Activated CD8-positive, alpha-beta memory T cell treated with anti-CD3 and anti-CD28 coated beads for 4 hours (primary cell): Measurements from ENCODE around the gene CTIF.
A peak's percentile ranks its signal among the peaks of the same experiment; 100 is the strongest.

Experiments
- DNase-seq, 2 donors: peaks; one replicate each; pipeline ENCODE4 v3.0.0-alpha.2; 2020; ENCODE audit warnings: low read depth in 2 of 2

CTIF gene

DNA sequence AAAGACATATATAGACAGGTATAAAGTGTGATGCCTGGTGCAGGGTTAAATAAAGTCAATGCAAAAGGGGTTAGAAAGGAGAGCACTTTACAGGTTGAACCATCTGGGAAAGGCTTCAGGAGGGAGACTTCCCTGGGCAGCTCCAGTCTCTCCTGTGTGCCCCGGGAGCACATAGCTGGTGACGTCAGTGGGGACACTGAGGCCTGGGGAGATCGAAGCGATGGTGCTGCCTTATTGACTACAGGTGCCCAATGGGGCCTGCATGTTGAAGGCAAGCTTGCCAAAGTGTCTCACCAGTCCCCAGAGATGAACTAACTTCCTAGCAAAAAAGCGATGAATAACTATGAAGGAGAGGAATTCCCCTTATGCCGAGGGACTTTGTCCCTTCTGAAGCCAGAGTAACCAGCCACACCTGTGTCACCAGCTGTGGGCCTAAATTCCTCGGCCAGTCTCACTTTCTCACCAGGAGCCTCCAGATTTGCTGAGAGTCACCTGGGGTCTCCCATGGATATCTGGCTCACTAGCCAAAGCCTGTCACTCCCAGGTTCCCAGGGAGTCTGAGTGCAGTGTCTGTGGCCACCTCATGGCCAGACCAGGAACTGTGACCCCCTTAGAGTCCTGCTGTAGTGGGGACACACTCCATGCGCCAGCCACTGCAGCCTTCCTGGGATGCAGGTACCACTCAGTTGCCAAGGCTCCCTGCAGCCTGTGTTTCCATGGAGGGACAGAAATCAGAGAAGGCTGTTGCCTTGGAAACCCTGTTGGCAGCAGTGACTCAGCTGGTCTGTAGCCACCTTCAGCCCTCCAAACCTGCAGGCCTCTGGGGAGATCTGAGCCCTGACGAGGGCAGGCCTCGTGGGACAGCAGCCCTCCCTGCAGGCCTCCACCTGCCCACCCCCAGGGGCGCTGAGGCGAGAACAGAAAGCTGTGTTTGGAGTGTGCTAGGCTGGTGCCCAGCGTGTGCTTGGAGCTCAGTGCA lies 128.7 kb downstream of the CTIF start:
- no peak for DNase-seq

DNA sequence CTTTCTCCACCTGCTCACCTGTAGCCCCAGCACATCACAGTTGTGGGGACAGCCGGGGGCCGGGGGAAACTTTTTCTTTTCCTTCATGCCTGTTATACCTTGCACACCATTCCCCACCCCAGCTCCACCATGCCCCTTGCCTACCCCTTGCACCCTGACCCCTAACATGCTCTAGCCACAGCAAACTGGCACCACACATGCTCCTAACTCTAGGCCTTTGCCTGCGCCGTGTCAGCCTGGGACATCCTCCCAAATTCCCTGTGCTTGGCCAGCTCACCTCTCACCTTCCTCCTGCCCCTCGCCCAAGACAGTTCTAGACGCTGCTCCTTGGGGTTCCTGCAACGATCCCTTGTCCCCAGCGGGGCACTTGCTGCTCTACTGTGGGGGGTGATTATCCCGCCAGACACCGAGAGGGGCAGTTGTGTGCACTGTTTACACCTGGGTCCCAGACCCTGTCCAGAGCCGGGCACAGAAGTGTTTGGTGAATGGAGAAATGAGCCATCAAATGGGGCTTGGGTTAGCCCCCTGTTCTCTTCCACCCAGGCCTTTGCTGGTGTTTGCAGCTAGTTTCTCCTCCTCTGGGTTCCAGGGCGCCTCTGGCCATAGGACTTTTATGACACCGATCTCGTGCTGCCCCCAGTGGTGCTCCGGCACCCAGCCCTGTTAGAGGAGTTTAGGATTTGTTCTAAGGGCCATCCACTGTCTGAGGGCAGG lies 129.8 kb downstream of the CTIF start:
- DNase-seq: no peak

DNA sequence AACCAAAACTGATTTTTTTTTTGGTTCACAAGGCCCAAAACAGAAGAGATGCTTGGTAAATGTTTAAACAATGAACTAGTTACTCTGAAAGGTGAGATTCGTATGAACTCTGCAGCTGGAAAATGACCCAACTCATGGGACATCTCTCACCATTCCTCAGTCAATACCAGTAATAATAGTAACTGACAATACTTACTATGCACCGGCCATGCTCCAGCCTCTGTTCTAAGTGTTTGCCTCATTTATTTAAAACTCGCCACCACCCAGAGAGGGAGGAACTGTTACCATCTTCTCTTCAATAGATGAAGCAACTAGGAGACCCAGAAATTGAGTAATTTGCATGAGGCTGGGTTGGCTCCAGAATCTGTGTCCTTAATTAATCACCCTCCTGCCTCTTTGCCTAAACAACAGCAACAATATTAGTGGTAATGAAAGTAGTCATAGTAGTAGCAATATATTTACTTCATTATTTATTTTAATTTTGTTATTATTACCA lies 130.4 kb downstream of the CTIF start:
- DNase-seq: no peak

DNA sequence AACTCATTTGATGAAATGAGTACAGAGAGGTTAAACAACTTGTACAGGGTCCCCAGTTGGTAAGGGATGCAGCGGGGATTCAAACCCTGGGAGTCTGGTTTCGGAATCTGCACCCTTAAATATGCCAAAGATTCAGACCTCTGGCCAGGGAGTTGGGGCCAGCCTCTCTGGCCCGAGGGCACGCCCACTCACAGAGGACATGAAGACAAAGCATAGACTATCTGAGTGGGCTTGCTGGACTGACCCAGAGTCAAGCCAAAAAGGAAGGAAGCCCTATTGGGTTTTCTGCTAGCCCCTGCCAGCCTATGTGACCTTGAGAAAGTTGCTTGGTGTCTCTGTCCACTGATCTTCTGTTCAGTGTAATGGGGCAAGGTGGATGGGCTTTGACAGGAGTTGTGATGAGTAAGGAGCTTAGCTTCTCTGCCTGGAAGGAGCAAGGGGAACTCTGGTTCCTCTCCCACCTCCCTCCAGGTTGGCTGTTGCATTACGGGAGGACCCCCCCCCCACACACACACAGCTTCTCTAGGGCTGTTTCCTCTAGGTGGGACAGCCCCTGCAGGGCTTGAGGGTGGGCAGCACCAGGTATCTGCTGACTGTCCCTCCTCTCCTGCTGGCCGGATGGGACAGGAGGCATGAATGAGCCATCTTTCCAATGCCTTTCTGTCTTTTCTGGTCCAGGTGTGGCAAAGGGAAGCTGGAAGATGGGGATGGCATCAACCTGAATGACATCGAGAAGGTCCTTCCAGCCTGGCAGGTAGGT lies 131.3 kb downstream of the CTIF start:
- no peak for DNase-seq

DNA sequence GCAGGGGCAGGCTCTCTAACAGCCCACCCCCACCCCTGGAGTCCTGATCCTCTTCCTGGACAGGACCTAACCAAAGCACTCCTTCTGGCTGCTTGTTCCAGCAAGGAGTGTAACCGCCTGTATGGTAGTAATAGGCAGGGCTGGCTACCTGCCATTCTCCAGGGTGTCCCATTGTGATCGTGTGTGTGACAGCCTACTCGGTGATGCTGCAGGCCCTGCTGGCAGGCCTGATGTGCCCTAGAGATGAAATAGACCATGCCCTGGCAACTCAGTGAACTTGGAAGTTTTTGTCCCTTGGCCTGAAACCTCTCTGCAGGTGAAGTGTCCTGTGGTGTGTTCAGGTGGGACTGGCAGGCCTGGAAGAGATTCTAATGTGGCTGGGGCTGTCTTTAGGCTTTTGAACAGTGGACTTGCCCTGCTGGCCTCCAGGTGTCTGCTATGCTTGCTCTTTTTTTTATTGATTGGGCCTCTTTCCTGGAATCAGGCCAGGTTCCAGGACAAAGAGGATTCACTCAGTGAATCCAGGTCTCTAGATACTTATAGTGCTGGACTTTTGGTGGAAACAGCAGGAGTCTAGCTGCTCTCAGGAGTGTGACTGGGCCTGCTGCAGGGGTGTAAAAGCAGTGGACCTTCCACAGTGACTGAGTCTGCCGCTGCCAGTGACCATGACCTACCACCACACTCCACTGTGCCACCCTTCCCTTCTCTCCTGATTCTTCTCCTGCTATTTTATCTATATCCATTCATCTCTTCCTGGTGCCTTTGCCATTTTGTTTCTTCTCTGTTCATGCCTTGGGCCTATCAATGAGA lies 132.1 kb downstream of the CTIF start:
- DNase-seq: no peak

DNA sequence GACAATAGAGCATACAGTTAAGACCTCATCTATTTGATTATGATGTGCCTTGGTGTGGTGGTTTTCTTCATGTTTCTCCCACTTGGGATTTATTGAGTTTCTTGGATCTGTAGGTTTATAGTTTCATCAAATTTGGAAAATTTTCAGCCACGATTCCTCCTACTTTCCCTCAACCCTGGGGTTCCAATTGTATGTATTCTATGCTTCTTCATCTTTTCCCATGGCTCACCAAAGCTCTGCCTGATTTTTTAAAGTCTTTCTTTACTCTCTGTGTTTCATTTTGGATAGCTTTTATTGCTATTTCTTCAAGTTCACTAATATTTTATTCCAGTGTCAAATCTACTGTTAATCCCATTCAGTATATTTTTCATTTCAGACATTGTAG lies 132.7 kb downstream of the CTIF start:
- DNase-seq: no peak

DNA sequence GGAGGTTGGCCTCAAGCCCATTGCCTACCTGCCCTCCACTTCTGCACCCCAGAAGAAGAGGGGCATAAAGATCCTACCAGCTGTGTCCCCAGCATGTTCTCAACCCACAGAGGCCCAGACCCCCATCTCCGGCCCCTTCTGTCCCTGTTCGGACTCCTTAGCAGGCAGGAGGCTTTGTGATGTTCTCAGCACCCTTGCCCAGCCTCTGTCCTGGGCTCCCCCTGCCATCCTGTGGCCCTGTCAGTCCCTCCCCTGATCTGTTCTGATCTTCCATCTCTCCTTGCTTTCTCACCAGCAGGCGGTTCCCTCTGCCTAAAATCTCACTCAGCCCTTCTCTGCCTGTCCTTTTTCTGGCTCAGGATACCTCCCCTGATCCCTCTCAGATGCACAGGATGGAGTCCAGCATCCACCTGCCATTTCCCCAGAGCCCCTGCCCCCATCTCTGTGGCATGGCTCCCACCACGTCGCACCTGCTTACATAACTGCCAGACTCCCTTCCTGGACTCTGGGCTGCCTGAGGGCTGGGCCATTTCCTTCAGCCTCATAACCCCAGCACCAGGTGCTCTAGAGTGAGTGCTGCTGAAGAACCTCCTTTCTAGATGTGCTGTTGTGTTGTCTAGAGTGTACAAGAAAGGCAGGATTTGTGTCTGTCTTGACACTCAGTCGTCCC lies 134.0 kb downstream of the CTIF start:
- no peak for DNase-seq

DNA sequence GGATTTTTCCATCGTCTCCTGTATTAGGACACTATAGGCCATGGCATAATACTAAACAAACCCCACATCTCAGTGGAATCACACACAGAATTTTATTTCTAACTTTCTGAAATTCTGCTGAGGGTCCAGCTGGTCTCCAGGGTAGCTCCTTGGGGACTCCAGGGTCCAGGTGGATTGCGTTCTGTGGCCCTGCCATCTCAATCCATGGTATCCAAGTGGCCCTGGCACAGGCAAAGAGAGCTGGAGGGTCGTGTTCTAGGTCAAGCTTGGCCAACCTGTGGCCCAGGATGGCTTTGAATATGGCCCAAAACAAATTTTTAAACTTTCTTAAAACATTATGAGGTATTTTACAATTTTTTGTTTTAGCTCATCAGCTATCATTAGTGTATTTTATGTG lies 134.6 kb downstream of the CTIF start:
- no peak for DNase-seq

DNA sequence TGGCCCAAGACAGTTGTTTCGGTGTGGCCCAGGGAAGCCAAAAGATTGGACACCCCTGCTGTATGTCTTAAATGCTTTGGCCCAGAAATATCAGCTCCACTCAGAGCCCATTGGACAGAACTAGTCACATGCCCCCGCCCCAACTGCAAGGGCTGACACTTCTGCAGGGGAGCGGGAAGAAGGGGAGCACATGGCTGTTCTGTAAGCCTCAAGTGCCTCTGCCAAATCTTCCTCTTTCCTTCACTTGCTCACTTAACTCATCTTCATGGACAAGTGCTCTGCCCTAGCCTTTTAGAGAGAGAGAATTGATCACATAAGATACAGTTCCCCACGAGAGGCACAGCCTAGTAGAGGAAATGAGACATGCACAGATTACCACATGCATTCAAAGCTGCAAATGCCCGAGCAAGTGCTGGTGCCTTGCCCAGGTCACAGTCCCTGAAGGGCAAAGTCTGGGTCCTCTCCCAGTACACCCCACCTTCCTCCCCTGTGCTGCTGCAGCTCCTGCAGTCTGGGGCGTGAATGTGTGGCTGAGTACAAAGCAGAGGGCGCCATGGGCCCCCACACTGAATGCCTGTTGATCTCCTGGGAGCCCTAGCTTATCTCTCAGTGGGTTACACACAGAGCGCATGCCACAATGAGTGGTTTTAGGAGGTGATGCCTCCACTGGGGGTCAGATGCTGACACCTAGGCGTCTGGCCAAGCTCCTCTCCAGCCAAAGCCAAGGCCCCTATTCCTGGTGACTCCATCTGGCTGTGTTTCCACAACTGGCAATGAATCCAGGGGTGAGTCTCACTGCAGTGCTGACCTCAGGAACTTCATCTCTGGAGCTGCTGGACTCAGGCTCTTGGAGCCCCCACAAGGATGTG lies 135.3 kb downstream of the CTIF start:
- DNase-seq: no peak

DNA sequence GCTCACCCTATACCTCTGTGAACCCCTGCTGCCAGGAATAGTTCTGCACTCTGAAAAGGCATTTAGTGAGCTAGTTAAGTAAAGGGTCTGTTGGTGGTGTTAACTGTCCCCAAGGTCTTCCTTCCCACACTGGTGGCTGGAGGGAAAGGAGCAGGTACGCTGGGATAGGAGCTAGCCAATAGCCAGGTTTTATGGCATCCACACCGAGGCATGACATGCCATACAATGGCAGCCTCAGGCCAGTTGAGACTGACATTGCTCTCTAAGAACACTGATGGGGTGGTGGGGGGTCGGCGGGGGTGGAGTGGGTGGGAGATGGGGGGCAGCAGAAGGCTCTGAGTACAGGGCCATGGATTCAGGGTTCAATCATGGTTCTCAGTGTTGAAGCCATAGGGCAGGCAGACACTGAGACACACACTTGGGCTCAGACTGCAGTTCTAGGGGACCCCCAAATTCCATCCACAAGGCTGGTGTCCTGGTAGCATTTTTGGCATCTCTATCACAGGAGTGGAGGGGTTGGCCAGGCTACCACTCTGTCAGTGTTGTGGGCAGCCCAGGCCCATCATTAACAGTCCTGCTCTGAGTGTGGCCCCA lies 136.0 kb downstream of the CTIF start:
- DNase-seq: no peak

DNA sequence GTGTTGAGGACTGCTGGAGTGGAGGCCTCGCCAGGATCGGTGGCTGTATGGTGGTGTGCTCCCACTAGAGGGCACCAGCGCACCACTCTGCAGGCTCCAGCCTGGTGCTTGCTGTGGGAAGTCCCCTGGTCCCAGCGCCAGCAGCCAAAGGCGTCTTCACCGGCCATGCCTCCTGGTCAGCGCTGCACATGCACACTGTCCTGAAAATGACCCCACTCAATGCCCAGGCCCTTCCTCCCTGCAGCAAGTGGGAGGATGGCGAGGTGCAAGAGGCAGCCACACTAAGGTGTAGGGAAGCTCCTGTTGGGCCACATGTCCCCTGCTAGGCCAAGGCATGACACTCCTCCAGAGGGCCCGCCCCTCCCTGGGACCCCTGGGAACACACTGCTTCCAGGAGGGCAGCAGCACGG lies 136.5 kb downstream of the CTIF start:
- peak; percentile 48 to 66 for DNase-seq

DNA sequence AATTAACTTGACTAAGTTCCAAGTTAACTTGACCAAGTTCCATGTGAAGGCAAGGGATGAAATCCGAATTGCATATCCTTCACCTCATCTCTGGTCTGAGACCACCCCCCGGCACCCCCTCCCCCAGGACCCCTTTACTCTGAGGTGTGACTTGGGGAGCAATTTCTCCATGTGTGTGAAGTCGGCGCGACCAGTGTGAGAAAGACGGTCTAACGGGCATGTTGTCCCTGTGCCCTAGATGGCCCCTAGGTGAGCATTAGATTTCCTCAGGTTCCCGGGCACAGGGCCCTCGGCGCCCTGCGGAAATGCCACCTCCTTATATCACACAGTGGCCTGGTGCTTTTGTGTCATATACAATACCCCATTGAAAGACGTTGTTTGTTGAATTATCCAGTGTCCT lies 137.1 kb downstream of the CTIF start:
- no peak for DNase-seq

DNA sequence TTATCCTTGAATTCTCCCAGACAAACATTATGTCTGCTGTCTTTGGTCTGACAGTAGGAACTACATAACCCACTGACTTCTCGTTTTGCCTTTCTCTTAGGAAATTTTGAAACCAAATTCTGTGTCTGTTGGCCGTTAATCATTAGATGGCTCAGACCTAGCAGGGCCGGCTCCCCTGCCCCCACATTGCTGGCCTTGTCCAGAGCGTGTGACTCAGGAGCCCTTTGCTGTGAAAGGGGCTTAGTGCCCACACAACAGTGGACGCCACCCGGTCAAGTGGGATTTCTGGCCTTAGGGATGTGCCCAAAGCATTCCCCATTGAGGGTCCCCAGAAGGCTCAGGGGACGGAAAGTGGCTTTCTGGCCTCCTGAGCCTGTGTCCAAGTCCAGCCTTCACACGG lies 137.5 kb downstream of the CTIF start:
- DNase-seq: no peak

DNA sequence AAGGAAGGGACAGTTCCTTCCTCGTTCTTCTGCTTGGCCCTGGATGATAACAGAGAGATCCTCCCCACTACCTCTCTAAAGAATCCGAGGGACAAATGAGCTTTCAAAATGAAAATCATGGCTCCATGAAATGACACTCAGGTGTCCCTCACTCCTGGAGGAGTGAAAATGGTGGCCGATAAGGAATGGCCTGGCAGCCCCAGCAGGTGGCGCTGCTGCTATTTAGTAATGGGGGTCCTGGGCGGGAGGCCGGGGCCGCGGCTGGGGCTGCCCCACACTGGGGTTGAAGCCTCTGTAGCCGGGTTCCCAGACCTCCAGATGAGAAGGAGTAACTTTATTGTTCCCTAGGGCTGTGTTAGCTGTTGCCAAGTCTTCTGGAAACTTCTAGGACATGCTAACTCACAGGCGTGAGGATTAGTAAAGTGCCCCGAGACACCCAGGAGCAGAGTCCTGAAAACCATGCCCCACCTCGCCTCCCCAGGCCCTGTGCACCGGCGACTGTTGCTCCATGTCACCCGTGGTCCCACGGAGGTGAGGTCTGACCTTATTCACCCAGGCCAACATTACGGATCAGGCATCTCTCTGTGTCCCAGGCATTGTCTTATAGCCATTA lies 138.0 kb downstream of the CTIF start:
- peak; percentile 12 to 32 for DNase-seq

DNA sequence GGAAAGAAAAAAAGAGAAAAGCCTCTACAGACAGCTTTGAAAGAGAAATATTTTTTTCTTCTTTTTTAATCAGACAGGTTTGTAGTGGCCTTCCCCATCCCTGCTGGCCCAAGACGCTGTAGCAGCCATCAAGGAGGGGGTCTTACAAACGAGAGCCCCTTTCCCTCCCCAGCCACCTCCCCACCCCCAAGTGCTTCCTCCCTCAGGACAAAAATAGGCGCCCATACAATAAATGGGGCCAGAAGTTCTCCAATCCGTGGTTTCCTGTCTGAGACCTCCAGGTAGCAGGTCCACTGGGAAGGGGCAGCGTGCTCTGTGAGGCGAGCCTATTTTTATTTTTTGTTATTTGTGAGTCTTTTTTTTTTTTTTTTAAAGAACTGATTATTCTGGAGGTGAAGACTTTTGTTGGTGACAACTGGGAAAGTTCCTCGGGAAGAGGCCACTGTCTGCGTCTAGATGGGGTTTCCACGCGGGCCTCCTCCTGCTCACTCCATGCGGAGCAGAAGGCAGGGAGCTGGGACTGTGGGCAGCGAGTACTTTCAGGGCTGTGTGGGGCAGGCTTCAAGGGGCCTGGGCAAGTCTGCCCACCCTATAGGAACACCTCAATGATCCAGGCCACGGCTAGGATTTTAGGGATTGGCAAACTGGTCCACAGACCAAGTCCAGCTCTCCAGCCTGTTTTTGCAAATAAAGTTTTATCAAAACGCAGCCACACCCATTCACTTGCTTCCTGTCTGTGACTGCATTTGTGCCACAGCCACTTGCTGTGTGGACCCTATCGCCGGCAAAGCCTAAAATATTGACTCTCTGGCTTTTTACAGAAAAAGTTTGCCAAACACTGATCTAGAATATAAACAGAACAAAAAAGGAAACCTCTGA lies 139.6 kb downstream of the CTIF start:
- no peak for DNase-seq

DNA sequence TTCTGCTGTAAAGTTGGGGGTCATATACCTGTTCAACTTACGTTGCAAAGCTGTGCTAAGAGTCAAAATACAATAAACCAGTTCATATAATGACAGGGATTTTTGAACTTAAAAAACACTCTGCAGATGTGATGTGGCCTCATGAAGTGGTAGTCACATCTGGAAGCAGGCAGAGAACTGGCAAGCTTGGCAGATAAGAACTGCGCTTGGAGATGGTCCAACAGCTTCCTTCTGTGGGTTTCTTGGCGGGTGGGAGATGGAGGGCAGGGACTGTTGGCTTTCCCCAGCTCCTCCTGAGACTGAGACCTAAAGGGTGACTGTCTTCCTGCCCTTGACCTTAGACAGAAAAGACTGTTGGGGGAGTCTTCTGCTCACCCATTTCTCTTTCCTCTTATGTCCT lies 140.4 kb downstream of the CTIF start:
- no peak for DNase-seq

DNA sequence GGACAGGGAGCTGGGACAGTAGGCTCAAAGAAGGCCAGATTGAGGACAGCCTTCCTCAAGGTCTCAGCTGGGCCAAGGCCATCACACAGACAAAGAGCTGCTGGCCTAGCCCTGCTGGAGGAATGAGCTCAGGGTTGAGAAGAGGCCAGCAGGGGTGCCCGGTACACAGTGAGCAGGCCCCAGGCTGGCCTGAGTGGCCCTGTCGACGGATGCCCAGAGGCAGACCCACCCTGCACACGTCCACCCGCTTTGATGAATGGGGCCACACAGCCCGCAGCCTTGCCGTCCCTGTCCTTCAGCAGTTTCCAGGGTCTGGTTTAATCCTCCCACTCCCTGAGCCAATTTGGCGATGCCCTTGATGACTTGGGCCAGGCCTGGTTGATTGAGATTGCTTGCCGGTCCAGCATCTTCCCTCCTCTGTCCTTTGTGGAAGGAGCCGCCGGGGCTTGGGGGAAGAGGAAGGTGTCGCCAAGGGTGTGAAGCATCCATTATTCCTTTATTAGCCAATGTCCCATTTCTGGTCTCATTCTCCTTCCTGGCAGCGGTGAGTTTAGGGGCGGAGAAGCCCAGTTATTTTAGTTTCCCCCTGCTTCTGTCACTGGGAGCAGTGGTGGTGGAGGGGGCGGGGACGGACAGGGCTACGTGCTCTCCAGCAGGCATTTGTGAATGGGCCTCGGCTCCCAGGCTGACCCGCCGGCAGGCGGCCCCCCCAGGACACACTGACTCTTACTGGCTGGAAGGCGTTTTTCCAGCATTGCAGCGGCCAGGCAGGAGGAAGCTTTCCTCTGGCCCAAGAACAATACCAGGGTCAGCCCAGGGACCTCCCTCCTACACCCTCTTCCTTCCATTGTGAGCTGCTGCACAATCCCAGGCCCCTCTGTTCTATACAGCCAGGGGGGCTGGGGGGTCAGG lies 141.8 kb downstream of the CTIF start:
- DNase-seq: no peak
